ENCODE measurements around the gene FNDC11.

Gene FNDC11

DNA sequence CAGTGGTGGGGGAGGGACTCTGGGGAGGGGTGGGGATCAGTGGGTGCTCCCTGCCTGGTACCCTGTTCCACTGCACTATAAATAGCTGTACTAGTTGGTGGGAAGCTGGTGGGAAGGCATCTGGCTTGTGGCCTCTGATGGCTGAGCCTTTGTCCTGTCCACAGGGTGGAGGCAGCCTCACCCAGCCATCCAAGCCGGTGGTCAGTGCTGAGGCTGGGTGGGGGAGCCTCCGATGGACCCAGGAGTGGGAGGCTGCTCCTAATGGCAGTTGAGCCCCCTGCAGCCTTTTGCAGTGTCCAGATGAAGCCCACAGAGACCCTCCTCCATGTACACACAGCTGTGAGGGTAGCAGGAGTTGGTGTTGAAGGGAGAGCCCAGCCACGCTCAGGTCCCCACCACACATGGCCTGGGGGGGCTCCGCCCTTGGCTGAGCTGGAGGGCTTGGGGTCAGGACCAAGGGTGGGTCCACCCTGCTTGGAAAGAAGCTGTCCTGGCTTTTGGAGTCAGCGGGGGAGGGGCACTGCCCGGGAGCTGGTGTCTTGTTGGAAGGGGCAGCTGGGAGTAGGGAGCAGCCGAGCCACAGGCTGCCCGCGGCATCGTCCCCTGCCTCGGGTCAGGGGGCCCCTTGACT is 30.9 kb upstream of the FNDC11 start:
- in situ Hi-C loops (cut with HindIII; ENCODE audit: low sequenced_read_pairs), result no loop called here

DNA sequence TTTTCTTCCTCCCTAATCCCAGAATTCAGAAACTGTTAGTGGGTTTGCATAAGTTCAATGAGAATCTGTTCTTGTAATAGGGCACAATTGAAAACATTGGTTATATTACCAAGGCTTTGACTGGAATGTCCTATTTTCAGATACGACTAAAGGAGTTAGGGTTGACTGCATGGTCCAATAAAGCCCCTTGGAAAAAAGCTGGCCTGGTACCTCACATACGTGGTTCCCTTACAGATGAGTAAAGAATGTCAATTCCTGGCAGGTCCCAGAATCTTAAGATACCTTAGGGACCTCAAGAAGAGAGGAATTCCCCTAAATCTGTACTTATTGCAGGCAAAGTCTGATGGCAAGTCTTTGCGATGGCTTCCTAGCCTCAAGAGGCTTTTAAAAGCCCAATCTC is 28.8 kb upstream of the FNDC11 start:
- in situ Hi-C loops (cut with HindIII; ENCODE audit: low sequenced_read_pairs), result no loop called here

DNA sequence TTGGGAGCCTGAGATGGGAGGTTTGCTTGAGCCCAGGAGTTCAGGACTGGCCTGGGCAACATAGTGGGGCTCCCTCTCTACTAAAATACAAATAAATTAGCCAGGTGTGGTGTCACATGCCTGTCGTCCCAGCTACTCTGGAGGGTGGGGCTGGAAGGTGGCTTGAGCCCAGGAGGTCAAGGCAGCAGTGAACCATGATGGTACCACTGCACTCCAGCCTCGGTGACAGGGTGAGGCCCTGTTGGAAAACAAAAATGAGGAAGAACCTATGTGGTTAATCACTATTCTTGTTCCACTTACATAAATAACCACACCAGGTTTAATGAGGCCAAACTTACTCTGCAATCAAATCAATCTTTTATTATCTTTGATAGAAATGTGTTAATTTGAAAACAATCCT is 28.0 kb upstream of the FNDC11 start:
- in situ Hi-C loops (cut with HindIII; ENCODE audit: low sequenced_read_pairs), result no loop called here

DNA sequence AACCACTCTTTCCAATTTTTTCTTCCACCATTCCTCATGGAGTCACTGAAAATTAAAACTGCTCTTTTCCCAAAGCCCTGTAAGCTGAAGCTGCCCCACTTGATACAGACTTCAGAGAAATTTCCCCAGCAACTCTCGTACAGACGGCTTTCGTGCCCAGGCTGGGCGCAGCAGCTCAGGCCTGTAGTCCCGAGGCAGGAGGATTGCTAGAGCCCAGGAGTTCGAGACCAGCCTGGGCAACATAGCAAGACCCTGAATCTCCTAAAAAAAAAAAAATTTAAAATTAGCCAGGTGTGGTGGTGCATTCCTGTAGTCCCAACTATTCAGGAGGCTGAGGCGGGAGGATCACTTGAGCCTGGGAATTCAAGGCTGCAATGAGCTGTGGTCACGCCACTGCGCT is 26.8 kb upstream of the FNDC11 start:
- in situ Hi-C loops (cut with HindIII; ENCODE audit: low sequenced_read_pairs), result no loop called here

DNA sequence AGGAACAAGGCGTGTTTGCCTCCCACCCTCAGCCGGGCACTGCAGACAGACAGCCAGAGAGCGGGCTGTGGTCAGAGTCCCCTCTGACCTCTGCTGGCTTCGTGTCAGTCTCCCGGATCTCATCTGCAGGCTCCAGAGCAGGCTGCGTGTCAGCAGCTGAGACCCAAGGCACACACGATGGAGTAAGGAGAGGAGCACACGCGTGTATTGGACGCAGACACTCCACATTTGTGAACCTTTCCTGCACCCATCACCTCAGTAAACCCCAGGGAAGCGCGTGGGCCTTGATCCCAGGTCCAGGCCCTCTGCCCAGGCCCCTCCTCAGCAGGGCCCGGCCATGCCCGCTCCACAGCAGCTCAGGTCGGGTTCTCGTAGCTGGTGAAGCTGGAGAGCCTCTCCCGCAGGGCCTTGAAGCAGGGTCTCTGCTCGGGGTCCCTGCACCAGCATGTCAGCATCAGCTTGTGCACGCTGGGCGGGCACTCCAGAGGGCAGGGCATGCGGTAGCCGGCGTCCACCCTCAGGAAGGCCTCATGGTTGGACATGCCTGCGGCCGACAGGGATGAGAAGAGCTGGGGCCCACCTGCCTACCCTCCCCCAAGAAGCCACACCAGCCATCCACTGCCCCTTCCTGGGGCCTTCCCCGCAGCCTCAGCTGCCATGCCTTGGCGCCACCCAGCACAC is 24.6 kb upstream of the FNDC11 start:
- in situ Hi-C loops (cut with HindIII; ENCODE audit: low sequenced_read_pairs), result no loop called here

DNA sequence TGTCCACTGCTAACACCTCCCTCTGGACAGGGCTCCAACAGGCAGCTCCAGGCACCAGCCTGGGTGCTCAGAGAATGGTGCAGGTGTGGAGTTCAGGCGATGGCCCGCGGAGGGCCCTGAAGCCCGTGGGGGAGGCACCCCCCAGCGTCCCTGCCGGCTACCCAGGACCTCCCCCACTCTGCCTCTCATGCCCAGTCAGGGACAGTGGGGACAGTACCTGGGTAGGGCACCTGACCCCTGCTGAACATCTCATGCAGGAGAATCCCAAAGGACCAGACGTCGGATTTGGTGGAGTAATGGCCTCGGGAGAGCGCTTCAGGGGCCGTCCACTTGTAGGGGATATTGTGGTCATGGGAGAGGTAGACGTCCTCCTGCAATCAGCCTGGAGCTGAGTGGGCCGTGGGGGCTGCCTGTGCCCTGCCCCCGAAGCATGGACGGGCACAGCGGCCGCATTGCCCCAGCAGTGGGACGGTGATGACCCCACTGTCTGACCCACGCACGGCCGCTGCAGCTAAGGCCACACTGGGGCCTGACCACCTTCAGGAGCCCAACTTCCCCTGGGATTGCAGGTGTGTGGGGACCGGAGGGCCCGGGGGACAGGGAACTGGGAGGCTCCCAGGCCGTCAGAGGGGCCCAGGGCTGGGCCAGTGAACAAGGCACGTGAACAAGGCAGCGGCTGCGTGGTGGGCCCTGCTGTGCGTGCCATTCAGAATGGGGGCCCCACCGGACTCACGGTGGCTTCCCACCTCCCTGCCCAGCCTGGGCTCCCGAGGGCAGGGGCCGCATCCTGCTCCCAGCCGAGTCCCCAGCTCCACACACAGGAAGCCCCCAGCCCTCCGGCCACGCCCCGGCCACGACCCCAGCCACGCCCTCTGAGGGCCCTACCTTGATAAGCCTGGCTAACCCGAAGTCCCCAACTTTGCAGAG is 23.8 kb upstream of the FNDC11 start:
- in situ Hi-C loops (cut with HindIII; ENCODE audit: low sequenced_read_pairs), result no loop called here

DNA sequence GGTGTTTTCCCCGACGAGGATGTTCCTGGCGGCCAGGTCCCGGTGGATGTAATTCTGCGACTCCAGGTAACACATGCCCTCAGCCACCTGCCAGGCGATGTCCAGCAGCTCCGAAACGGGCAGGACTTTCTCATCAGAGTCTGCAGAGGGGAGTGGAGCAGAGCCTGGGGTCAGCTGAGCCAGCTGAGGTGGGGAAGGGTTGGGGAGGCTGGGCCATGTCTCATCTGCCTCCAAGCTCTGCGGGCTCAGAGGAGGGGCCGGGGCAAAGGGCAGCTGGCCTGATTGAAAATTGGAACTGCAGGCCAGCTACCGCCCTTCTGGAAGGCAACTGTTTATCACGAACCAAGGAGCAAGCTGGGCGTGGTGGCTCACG is 23.2 kb upstream of the FNDC11 start:
- in situ Hi-C loops (cut with HindIII; ENCODE audit: low sequenced_read_pairs), result no loop called here

DNA sequence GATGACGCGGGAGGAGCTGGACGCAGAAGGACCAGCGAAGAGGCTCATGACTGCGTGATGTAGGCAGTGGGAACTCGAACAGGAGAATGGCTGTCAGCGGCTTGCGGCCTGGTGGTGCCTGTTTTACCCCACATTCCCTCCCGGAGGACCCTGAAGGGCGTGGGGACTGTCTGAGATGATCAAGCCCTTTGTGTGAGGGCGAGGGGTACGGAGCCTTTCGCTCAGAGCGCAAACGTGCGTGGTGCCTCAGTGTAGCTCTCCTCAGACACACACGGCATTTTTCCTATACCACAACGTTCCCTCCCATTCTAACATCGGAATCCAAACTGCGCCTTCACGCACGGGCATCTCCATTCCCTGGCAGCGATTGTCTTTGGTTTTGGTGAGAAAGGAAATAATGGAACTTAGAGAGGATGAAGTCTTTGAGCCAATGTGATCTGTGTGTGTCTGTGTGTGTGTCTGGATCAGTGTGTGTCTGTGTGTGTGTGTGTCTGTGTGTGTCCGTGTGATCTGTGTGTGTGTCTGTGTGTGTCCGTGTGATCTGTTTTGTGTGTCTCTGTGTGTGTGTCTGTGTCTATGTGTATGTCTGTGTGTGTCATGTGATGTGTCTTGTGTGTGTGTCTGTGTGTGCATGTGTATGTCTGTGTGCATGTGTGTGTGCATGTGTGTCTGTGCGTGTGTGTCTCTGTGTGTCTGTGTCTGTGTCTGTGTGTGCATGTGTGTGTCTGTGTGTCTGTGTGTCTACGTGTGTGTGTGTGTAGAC is 22.1 kb upstream of the FNDC11 start:
- in situ Hi-C loops (cut with HindIII; ENCODE audit: low sequenced_read_pairs), result no loop called here

DNA sequence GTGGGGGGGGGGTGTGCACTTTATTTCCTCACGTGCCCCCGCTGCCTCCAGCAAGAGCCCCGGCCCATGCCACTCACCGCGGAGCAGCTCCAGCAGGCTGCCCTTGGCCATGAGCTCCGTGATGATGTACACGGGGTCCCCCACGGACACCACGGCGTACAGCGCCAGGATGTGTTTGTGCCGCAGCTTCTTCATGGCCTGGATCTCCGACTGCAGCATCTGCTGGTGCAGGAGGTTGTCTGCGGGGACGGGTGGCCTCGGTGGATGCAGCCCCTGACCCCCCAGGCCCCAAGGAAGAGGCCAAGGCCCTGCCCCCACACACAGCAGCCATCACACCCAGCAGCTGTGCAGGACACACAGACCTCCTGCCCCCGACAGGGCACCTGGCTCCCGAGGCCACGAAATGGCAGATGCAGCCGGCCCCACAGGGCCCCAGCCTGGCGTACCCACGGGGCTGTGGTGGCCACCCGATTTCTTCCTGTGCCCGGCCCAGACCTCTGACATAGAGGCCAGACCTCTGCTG is 21.4 kb upstream of the FNDC11 start:
- in situ Hi-C loops (cut with HindIII; ENCODE audit: low sequenced_read_pairs), result no loop called here

DNA sequence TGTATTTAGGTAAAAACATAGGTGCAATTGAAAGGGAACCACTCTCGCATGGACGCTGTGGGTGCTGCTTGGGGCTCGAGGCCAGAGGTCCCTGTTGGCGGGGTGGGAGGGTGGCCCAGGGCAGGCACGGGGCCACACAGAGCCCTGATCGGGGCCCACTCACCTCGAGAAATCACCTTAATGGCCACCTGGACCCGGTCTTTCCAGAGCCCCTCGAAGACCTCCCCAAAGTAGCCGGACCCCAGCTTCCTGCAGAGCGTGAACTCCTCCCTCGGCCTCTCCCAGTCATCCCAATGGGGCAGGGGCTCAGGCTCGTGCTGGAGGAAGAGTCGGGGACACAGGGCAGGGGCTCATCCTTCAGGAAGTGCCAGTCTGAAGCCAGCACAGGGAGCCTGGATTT is 20.6 kb upstream of the FNDC11 start:
- in situ Hi-C loops (cut with HindIII; ENCODE audit: low sequenced_read_pairs), result no loop called here

DNA sequence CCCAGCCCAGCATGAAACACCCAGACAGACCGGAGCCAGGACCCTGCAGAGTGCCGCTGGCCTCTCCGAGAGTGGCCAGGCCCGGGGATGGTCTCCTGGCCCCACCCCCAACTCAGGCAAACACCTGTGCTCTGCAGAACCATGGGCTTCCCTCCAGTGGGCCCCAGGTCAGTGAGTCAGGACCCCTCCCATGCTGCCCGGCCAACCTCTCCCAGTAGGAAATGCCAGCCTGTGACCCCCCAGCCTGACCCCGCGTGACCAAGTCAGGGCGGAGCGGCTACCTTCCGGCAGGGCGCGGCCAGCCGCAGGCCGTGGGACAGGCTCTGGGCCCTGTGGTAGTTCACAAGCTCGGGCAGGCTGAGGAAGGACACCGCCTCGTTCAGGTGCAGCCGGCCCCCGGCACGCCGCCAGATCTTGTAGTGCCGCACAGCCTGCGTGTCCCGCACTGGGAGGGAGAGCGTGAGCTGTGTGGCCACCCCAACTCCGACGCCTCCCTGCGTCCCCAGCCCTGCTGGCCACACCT is 20.0 kb upstream of the FNDC11 start:
- in situ Hi-C loops (cut with HindIII; ENCODE audit: low sequenced_read_pairs), result no loop called here

DNA sequence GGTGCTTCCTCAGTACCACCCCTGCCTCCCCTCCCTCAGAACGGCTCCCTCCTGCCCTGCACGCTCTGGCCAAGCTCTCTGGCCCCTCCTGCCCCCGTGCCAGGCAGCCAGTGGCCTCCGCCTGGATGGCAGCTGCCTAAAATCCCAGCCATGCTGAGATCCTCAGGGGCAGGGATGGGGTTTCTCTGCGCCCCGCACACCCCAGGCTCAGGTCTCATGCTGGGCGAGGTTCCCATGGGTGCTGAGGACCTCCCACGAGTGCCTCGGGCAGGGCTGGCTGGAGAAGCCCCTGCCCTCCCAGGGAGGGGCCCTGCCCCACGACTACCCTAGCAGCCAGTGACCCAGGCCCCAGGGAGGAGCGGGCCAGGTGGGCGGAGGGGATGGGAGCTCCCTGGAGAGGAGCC is 19.5 kb upstream of the FNDC11 start:
- in situ Hi-C loops (cut with HindIII; ENCODE audit: low sequenced_read_pairs), result no loop called here

DNA sequence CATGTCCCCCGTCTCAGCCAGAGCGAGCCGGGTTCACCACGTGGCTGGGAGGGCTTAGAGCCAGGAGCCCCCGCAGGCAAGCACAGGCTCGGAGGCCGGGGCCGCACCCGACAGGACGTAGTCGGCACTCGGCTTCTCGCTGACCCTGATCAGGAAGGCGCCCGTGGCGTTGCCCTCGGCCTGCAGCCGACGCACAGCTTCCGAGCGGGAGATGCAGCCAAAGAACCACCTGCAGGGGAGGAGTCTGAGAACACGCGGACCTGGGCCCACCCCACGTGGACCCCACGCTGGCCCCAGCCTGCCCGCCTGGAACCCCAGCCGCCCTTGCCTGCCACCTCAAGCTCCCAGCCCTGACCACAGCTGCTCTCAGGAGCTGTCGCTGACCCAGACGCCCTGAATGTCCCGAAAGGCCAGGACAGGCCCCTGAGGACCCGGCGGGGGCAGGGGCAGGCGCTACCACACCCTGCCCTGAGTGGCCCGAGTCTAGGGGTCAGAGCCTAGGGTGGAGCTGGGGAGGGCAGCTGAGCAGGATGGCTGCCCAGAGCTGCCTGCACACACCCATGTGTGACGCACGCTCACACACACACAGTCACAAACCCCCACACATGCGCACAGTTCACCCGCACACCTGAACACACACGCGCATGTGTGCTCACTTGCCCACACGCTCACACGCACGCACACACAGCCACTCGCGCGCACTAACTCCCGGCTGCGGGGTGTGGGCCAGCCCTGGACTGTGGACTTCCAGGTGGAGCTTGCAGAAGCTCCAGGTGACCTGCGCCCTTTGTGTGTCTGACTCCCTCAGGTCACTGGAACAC is 18.9 kb upstream of the FNDC11 start:
- in situ Hi-C loops (cut with HindIII; ENCODE audit: low sequenced_read_pairs), result no loop called here

DNA sequence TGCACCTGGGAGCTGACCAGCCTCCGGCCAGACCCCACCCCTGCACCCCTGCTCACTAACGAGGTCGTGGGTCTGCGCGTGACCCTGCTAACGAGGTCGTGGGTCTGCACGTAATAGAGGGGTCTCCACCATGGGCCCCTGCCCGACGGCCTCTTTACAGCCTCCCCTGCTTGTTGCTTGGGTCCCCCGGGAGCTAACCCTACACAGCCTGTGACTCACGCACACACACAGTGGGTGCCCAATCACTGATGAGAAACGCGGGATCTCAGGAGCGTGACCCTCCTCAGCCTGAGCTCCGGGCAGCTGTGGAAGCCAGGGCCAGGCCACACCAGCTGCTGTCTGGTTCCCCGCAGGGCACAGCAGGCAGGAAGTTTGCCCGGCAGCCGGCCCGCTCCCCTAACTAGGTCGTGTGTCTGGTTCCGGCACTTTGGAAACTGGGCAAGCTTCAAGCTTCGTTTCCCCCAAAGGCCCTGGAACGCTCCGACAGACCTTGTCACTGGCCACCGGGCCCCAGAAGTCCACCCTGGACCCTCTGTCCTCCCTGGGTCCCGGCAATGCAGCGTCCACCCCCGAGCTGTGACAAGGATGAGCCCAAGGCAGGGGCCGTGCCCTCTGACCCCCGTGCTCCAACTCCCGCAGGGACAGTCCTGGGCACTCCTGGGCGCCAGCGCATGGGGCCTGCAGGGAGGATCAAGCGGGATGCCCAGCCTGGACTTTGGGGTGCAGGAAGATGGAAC is 17.6 kb upstream of the FNDC11 start:
- in situ Hi-C loops (cut with HindIII; ENCODE audit: low sequenced_read_pairs), result no loop called here

DNA sequence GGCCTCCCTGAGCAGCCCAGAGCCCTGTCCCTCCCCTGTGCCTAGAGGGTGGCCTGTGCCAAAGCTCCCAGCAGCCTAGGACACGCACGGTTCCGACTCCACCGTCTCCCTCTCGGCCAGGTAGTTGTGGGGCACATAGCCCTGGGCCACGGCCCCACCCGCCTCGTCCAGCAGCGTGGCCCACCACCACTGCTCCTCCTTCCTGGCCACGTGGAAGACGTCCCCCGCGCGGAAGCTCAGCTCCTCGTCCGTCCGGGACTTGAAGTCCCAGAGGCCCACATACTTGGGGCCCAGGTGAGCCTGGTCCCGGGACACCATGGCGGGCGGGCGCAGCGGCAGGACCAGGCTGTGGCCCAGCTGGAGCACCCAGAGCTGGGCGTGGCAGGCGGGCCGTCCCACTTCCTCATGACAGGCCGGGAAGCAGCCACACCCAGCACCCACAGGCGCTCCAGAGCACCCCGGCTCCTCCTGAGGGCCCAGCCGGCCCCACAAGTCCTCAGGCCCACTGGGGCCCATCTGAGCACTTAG is 16.9 kb upstream of the FNDC11 start, which contains the start of gene PTK6:
PTK6 (minus strand) TSS at position 380 of the 528 bp plus-strand sequence; CDS start at position 318, 62 bp downstream.
- in situ Hi-C loops (cut with HindIII; ENCODE audit: low sequenced_read_pairs), result no loop called here

DNA sequence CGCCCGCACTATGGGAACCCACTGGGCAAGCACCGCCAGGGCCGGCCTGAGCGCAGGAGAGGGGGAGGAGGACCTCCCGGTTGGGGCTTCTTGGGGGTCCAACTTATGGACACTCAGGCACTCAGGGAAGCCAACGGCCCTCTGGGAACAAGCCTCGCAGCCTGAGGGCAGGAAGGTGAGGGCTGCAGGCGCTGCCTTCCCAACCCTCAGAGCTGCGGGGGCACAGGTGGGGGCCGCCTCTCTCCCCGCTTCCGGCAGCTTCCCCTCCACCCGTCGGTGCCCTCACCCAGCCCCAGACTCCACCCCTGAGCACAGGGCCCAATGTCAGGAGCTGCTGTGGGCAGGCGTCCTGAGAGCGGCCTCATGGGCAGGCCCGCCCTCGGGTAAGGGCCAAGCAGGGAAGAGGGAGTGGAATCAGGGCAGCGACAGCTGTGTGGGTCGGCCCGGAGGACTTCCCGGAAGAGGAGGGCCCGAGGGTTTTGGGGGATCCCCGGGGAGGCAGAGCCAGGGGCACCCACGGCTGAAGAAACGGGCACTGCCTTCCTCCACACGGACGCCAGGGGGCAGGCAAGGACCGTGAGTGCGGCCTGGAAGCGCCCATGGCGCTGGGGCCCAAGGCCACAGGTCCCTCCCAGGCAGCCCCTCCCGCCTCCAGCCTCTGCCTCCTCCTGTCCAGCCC is 16.3 kb upstream of the FNDC11 start:
- in situ Hi-C loops (cut with HindIII; ENCODE audit: low sequenced_read_pairs), result no loop called here

DNA sequence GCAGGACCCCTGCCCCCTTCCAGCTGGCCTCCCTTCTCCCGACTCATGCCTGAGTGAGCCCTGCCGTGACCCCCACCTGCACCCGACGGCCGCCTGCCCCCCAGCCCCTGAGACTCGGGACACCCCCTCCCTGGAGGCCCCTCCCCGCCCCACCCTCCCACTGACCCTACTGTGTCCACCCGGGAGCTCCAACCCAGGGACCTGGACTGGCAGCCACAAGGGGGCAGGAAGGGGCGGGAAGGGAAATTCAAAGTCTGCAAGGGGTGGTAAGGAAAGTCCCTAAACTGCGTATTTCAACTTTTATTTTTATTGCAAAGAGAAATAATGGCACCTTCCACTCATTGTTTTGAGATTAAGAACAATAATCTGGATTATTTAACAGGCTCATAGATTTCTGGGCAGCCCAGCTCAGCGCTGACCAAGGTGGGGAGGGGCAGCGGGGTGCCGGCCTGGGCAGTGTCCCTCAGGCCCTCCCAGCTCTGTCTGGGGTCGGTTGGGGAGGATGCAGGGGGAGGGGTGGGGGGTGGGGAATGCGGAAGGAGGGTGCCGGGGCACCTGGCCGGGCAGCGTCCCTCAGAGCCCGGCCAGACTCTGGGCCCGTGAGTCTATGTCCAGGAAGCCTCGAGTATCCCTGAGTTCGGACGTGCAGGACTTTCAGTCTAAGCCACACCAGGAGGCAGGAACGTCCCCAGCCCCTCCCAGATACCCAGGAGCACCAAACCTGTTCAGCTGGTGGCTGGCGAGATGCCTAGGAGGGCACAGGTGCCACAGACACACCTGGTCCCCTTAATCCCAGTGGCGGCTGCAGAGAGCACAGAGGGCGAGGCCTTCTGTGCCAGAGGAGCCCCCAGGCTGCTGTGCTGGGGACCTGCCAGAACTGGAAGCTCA is 15.5 kb upstream of the FNDC11 start:
- in situ Hi-C loops (cut with HindIII; ENCODE audit: low sequenced_read_pairs), result no loop called here
